ENCODE results near the gene OCIAD1.

The OCIAD1 gene

DNA sequence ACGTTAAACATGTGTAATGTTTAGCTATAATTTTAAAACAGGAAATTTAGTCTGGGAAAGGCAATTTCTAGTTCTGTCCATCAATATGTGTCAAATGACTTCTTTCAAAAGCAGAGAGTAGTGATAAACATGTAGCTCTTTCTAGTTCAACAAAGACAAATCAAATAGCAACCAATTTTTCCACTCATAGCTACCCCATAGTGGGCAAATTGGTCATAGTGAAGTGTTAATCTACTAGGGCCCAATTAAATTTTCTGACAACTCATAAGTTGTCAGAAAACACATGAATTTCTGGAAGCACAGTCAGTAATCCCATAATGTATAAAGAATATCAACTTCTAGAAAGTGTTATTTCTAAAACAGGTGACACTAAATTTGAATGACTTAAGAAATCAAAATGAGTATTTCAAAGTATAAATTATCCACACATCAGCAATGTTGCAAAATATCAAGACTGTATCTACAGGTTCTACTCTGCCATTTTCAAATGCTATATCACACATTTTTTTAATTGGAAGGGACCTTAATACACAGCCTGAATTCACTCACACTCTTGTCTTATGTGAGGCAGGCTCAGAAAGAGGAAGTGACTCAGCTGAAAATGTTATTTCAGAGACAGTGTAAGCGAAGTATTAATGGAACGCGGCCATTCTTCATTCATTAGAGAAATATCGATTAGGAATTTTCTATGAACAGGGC, 68.0 kb downstream of the OCIAD1 start:
- no peak for DNase-seq

DNA sequence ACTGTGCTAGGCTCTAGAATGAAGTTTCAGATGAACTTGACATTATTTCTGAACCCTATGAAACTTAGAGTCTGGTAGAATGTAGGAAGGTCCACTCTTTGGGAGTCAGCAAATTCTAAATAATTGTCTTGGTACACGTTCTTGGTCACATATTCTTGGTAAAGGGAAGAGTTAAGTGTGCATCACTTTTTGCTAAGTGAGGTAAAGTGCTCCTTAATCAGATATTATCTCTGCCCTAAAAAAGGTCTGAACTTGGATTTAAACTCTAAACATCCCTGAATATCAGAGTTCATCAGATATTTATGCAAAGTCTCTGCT, 68.5 kb downstream of the OCIAD1 start:
- DNase-seq = no peak

DNA sequence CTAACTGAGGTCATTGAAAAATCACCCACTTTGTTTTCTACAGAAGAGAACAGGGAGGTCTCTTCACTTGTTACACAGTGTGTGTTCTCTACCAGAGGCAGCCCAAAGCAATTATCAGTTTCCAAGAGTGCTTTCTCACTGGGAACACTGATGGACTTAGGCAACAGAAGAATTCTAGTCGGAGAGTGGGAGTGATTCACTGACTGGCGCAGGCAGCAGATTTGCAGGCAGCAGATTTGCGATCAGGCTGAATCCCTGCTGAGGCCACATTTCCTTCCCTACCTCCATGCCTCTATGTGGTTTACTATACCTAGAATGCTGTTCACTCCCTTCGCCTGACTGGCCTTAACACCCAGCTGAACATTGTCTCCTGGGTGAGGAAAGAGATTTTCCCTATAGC, 69.1 kb downstream of the OCIAD1 start:
- no peak for DNase-seq

DNA sequence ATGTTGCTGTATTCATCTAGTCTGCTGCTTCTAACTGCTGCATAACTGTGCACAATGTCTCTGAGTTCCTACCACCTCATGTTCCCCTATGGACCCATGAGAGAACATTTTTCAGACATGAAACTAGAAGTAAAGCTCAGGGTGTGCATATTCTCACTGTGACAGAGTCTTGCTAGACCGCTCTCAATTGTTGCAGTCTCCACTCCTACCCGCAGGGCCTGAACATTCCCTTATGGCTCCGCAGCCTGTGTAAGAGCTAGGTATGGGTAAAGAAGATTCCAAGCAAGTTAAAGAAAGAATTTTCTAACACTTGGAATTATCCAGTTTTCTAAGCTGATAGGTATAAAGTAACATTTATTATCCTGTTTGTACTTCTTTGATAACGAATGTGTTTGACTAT, 70.3 kb downstream of the OCIAD1 start:
- DNase-seq = no peak

DNA sequence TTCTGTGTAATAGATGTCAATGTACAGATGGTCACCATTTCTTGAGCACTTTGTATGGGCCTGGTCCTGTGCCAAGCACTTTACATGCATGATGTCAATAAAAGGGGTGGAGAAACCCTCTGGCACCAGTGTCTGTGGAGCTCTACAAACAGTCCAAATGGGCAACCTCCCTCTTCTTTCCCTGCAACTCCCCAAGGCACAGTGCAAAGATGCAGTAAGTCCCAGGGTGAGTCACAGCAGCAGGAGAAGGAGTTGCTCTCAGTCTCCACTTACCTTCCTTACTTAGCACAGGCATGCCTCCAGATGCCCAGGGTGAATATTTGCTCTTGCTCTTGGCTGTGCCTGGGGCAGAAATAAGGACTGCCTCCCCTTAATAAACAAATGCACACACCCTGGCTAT, 71.4 kb downstream of the OCIAD1 start:
- peak; percentile 93 for DNase-seq

DNA sequence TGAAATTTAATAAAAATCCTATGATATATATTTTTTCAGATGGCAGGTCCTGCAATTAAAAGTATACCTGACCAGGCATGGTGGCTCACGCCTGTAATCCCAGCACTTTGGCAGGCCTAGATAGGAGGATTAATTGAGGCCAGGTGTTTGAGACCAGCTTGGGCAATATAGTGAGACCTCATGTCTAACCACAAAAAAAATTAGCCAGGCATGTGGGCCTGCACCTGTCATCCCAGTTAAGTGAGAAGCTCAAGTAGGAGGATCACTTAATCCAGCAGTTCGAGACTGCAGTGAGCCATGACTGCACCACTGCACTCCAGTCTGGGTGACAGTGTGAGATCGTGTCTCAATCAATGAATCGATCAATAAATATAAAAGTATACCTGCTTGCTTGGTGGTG, 73.2 kb downstream of the OCIAD1 start:
- DNase-seq = no peak

DNA sequence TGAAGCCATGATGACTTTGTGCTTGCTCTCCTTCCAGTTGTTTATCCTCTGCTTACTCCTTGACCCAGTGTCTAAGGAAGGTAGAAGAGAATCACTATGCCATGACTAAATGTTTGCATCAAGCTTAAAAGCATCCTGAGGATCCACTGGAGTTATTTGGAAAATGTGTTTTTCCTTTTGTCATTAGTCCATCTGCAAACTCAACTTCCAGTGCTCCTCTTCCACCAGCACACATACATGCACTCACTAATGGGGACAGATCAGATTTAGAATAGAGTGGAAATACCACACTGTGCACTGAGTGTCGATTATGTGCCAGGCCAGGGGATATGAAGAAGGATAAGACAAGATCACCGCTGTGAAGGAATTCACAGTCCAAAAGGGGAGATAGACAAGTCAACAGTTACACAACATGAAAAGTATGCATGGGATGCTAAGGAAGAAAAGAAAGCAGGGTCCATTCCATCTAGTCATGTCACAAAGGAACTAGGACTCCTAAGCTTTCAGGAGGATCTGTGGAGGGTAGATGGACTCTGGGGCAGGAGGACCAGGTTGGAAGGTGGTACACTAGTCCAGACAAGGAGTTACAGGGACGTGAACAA, 73.8 kb downstream of the OCIAD1 start:
- no peak for DNase-seq

DNA sequence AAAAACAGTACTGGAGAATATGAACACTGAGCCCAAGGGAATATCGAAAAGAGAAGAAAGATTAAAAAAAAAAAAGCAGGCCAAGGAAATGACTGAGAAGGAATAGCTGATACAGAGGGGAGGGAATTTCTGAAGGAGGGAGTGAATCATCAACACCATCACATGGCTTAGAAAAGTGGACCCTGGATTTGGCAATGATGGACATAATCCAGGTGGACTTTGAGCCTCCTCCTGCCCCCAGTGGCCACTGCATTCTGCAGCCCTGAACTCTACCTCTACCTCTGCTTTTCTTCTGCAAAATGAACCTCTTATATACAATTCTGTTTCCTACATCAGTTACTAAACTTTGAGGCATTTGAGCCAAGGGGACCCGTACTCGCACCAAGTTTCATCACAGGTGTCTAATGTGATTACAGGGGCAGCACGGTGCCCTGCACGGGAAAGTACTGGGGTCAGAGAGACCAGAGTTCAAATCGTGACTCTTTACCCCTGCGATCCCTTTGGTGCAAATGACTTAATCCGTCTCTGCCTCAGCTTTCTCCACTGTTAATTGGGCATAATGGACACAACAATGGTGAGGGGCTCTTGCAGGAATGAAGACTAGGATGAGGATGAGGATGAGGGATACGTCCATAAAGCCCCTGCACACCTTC, 74.6 kb downstream of the OCIAD1 start:
- DNase-seq = no peak

DNA sequence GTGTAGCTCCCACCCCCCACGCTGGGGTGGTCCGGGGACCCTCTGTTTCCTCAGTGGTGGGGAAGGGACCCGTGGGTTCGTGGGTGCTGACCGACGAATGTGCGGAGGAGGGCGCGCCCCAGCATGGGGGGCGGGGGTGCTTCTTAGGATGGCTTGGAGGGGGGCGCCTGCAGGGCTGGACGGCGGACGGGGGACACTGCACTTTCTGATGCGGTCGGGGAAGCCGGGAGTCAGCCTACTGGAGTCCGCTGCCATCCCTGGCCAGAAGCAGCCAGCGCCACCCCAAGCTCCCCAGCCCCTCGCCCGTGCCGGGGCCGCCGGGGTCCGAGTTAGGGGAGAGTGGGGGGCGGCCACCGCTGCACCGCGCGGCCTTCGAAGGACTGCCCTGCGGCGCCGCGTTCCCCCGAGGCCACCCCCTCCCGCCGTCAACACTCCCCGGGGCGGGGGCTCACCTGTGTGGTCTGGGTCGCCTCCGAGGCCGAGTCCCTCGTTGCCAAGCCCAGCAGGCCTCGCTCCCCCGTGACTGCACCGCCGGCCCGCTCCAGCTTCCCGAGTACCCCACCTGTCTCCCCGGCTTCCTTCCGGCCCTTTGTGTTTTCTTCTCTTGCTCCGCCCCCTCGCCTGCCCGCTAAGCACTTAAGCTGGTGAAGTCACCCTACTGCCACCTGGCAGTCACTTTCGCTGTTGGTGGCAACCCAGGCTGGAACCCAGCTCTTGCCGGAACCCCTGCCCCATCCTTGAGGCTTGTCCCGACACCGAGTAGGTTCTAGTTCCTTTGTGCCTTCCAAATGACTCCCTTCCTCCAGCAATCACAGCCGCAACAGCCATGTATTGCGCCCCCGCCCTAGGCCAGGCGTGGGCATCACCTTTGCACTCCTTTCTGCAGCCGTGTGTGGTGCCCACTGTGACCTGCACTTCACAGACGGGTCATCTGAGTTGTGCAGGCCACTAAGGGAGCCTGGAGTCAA, 75.6 kb downstream of the OCIAD1 start, which contains the start of gene OCIAD2:
Gene OCIAD2 (minus strand): TSS at position 569 of the 968 bp plus-strand sequence. CDS start 2,225 bp downstream, outside the sequence.
- DNase-seq = peak; percentile 51

DNA sequence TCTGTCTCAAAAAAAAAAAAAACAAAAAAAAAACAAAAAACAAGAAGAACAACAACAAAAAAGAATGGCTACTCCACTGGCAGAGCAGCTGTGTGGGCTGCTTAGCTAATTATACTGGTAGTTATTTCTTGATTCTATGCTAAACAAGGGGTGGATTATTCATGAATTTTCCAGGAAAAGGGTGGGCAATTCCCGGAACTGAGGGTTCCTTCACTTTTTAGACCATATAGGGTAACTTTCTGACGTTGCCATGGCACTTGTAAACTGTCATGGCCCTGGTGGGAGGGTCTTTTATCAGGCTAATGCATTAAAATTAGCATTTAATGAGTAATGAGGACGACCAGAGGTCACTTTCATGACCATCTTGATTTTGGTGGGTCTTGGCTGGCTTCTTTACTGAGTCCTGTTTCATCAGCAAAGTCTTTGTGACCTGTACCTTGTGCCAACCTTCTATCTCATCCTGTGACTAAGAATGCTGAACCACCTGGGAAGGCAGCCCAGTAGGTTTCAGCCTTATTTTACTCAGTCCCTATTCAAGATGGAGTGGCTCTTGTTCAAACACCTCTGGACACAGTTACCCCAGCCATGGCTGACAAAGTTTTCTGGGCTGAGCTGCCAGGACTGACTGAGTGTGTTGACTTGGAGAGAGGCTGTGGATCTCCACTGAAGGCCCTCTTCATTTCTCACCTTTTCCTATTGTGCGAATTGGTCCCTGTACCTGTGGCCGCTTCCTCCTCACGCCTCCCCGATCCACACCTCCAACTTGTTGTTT, 77.0 kb downstream of the OCIAD1 start:
- no peak for DNase-seq

DNA sequence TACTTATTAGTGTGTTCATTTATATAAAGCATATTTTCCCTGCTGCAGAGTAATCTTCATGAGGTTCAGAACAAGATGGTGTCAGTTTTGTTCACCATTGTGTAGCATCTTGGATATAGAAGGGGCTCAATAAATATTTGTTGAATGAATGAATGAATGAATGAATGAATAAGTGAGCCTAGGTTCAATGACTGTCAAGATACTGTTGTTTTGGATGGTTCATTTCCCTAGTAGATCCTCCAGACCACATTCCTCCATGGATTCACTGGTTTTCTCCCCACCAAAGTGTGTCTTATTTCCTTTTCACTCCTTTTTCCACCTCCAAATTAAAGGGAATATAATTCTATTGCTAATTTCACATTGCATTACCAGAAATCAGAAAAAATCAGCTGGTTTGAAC, 77.8 kb downstream of the OCIAD1 start:
- DNase-seq = no peak

DNA sequence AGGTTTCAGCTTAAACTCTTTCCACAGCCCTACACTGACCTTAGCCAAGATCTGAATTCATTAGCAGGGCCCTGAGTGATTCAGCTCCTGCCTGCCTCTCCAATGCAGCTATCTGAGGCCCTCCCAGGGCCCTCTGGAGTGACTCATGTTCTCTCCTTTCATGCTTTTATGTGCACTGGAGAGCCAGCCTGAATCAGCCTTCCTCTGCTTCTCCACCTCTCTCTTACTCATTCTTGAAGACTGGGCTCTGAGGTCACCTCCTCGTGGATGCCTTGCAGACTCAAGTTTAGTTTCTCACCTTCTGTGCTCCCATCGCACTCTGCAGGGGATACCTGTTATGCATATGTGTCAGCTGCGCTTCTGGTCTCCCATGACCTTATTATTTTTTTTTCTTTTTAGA, 78.8 kb downstream of the OCIAD1 start:
- peak; percentile 47 for DNase-seq

DNA sequence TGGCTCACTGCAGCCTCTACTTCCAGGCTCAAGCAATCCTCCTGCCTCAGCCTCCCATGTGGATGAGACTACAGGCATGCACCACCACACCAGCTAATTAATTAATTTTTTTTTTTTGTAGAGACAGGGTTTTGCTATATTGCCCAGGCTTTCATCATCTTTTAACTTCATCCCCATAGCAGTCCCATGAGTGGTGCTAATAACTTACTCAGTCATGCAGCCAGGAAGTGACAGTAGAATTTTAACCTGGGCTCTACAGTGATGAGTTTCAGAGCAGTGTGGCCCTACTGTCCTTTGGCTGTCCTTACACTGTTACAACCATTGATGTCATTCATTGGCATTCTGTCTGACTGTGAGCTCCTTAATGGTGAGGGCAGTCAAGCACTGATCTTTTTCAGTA, 79.6 kb downstream of the OCIAD1 start:
- DNase-seq = no peak
